ENCODE data around the gene CHRM1. TPM values are rescaled to one million over a fixed set of nuclear protein-coding genes. Genes with fewer than 3 reads are reported as not detected.

CHRM1 gene, protein sequence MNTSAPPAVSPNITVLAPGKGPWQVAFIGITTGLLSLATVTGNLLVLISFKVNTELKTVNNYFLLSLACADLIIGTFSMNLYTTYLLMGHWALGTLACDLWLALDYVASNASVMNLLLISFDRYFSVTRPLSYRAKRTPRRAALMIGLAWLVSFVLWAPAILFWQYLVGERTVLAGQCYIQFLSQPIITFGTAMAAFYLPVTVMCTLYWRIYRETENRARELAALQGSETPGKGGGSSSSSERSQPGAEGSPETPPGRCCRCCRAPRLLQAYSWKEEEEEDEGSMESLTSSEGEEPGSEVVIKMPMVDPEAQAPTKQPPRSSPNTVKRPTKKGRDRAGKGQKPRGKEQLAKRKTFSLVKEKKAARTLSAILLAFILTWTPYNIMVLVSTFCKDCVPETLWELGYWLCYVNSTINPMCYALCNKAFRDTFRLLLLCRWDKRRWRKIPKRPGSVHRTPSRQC
- total RNA-seq = 1 to 10 TPM in 4 of 6 donors, under 1 TPM in 1, not detected in 1; 0.59 to 7.3 (median 3.0) TPM

DNA sequence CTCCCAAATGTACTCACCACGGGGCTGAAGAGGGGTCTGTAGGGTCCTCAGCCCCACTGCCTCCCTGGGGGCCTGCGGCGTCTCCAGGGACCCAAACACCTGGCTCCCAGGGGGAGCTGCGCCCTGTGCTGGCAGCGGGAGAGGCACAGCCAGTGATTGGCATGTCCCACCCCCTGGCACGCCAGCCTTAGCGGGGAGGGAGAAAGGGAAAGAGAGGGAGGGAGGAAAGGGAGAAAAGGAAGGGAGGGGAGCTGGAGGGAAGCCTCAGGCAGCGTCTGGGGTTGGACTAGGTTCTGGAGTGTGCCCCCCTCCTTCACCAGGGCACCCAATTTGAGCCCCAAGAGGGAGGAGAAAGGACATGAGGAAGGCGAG, at the start of gene CHRM1:
TSS of gene CHRM1 (minus strand) at position 163 of the 372 bp plus-strand sequence. CDS start 10,263 bp downstream, outside the sequence.
- H3K27me3 ChIP-seq = peaks cover 2 to 33% (median 16%) of the 10 kb centered on the region in 4 donors
- no peak for ATAC-seq (ENCODE audit: low FRiP score in 2 of 2)

DNA sequence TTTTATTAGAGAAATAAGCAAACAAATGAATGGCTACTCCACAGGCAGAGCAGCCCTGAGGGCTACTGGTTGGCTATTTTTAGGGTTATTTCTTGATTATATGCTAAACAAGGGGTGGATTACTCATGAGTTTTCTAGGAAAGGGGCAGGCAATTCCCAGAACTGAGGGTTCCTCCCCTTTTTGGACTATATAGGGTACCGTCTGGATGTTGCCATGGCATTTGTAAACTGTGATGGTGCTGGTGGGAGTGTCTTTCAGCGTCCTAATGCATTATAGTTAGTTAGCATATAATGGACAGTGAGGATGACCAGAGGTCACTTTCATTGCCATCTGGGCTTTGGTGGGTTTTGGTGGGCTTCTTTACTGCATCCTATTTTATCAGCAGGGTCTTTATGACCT, 44.4 kb upstream of the CHRM1 start:
- no peak overlapping the region for H3K27ac ChIP-seq
- TF ChIP-seq, protein P1, sequence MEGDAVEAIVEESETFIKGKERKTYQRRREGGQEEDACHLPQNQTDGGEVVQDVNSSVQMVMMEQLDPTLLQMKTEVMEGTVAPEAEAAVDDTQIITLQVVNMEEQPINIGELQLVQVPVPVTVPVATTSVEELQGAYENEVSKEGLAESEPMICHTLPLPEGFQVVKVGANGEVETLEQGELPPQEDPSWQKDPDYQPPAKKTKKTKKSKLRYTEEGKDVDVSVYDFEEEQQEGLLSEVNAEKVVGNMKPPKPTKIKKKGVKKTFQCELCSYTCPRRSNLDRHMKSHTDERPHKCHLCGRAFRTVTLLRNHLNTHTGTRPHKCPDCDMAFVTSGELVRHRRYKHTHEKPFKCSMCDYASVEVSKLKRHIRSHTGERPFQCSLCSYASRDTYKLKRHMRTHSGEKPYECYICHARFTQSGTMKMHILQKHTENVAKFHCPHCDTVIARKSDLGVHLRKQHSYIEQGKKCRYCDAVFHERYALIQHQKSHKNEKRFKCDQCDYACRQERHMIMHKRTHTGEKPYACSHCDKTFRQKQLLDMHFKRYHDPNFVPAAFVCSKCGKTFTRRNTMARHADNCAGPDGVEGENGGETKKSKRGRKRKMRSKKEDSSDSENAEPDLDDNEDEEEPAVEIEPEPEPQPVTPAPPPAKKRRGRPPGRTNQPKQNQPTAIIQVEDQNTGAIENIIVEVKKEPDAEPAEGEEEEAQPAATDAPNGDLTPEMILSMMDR (IDR thresholded peaks at IDR 0.05) = no peak
- TF ChIP-seq POLR2AphosphoS5 (IDR thresholded peaks at IDR 0.05) (no peak), EP300 (IDR thresholded peaks at IDR 0.05) (no peak), POLR2A (IDR thresholded peaks at IDR 0.05) (no peak)
- H3K4me1 ChIP-seq = no peaks in the 10 kb centered on the region
- no peaks in the 10 kb centered on the region for H3K36me3 ChIP-seq
- DNase-seq = no peak
- no peak for ATAC-seq (ENCODE audit: low FRiP score in 2 of 2)
- H3K9me3 ChIP-seq = no peaks in the 10 kb centered on the region
- H3K4me3 ChIP-seq = no peak overlapping the region
- no peaks in the 10 kb centered on the region for H3K27me3 ChIP-seq
- 68 to 73% methylated on average over 2 of the region's 2 CpGs for WGBS, 2 donors

More for the DNA sequence above, at the start of gene CHRM1:
- DNase-seq = peak in 1 of 2 donors; percentile 52
- Histone ChIP-seq H3K27ac (peak within 1 kb of the TSS; percentile 46 to 90 (median 75)), H3K4me1 (peaks cover 18 to 39% (median 27%) of the 10 kb centered on the region in 4 donors), H3K9me3 (no peaks in the 10 kb centered on the region), H3K4me3 (peak within 1 kb of the TSS; percentile 2 to 51 (median 32)), H3K36me3 (no peaks in the 10 kb centered on the region)
- WGBS, 2 donors = 12 to 15% methylated on average over 9 of the region's 9 CpGs
- no peak for TF ChIP-seq POLR2AphosphoS5 (IDR thresholded peaks at IDR 0.05)
- TF ChIP-seq, protein P1 (IDR thresholded peaks at IDR 0.05) = no peak

DNA sequence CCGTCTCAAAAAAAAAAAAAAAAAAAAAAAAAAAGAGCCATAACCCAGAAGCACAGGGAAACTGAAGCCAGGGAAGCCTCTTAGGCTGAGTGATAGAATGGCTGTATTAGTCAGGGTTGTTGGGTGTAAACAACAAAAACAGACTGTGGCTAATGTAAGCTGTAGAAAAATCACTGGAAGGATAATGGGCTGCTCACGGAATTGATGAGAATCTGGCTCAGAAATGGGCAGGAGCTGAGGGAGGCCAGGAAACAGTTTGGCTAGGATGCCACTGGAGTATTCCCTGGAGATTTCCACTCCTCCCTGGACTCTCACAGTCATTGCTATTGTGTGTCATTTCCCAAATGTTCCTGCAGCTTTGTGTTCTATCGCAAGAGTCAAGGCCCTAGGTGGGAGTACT, 41.2 kb upstream of the CHRM1 start:
- DNase-seq (no peak), ATAC-seq (ENCODE audit: low FRiP score in 2 of 2) (no peak)
- H3K27ac ChIP-seq = no peak overlapping the region
- no peak for TF ChIP-seq POLR2A (IDR thresholded peaks at IDR 0.05)
- TF ChIP-seq POLR2AphosphoS5 (IDR thresholded peaks at IDR 0.05) = no peak
- no peak for TF ChIP-seq EP300 (IDR thresholded peaks at IDR 0.05)
- TF ChIP-seq, protein P1 (IDR thresholded peaks at IDR 0.05) = no peak
- no peak overlapping the region for H3K4me3 ChIP-seq
- 63 to 82% methylated on average over 3 of the region's 3 CpGs for WGBS, 2 donors
- H3K4me1 ChIP-seq = peaks cover 8 to 15% (median 11%) of the 10 kb centered on the region in 4 donors
- no peaks in the 10 kb centered on the region for H3K27me3 ChIP-seq
- no peaks in the 10 kb centered on the region for H3K9me3 ChIP-seq
- H3K36me3 ChIP-seq = no peaks in the 10 kb centered on the region

DNA sequence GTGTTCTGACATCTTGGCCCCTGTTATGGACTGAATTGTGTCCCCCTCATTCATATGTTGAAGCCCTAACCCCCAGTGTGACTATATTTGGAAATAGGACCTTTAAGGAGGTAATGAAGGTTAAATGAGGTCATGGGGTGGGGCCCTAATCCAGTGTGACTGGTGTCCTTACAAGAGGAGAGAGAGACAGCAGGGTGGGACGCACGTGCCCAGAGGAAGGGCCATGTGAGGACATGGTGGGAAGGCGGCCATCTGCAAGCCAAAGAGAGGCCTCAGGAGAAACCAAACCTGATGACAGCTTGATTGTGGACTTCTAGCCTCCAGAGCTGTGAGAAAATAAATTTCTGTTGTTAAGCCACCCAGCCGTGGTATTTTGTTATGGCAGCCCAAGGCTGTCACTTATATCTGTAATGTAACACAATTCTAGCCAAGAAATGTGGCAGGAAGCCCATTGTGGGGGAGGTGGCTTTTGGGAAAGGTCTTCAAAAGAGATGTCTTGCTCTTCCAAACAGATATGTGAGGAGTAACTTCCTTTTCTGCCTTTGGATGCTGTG, 39.9 kb upstream of the CHRM1 start:
- ATAC-seq (ENCODE audit: low FRiP score in 2 of 2) (no peak), DNase-seq (no peak)
- Histone ChIP-seq H3K27ac (no peak overlapping the region), H3K4me3 (no peak overlapping the region), H3K9me3 (no peaks in the 10 kb centered on the region), H3K27me3 (no peaks in the 10 kb centered on the region), H3K4me1 (peaks cover 8 to 15% (median 11%) of the 10 kb centered on the region in 4 donors), H3K36me3 (no peaks in the 10 kb centered on the region)
- no peak for TF ChIP-seq EP300 (IDR thresholded peaks at IDR 0.05)
- TF ChIP-seq POLR2A (IDR thresholded peaks at IDR 0.05) = no peak
- TF ChIP-seq POLR2AphosphoS5 (IDR thresholded peaks at IDR 0.05) = no peak
- TF ChIP-seq, protein P1 (IDR thresholded peaks at IDR 0.05) = no peak
- WGBS, 2 donors = 80 to 83% methylated on average over 4 of the region's 4 CpGs
